ENCODE measurements around the gene ACOX2.

ACOX2 gene

DNA sequence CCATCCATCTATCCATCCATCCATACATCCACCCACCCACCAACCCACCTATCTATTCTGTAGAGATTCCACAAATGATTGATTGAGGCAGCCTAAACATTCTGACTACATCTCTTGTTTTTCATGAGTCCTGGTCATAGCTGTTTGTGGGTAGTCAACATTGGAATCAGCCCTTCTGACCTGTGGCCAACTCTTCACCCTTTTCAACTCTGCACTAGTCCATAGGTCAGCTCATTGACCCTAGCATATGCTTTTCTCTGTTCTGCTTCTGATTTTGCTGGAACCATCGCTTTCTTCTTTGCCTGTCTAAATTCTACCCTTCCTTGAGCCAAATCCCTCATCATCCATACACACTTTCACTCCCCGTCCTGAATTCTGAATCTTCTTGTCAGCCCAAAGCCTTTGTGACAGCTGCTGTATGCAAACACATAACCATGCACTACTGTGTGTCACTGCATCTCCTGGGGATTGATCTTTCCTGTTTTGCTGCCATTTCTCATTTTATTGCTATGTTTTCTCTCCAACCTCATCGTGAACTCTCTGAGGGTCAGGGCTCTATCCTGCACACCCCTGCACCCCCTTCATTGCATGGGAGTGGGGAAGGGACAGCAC, 61.9 kb downstream of the ACOX2 start:
- no peak for DNase-seq (ENCODE audit: low read depth in 1 of 2, low spot score in 1 of 2)

DNA sequence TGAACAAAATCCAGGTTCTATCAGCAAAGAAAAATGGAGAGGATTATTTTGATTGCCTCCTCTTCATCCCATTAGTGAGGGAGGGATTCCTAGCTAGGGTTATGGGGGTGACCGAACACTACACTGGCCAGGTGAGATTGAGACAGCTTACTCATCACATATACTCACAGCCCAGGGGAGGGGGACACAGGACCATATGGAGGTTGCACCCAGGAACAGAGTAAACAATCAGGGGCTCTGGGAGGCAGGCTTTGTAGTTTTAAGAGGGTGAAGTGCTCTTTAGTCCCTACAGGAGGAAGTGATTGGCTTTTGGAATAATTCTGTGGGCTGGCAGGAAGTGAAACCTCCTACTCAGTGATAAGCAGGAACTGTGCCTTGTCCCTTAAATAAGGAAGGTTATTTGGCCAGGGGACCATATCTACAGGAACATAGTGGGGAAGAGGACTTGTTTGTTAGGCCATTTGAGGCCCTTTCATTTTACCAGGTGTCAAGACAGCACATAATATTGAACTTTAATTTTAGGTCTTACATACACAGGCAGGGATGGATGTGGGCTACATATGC, 62.6 kb downstream of the ACOX2 start:
- DNase-seq (ENCODE audit: low read depth in 1 of 2, low spot score in 1 of 2): no peak

- DNase-seq (ENCODE audit: low read depth in 1 of 2, low spot score in 1 of 2): no peak
Observed at GRCh38 chr3:58473275-58473674, 63.7 kb downstream of the ACOX2 start.

- DNase-seq (ENCODE audit: low read depth in 1 of 2, low spot score in 1 of 2): no peak
Observed at GRCh38 chr3:58471025-58471887, 65.7 kb downstream of the ACOX2 start.

DNA sequence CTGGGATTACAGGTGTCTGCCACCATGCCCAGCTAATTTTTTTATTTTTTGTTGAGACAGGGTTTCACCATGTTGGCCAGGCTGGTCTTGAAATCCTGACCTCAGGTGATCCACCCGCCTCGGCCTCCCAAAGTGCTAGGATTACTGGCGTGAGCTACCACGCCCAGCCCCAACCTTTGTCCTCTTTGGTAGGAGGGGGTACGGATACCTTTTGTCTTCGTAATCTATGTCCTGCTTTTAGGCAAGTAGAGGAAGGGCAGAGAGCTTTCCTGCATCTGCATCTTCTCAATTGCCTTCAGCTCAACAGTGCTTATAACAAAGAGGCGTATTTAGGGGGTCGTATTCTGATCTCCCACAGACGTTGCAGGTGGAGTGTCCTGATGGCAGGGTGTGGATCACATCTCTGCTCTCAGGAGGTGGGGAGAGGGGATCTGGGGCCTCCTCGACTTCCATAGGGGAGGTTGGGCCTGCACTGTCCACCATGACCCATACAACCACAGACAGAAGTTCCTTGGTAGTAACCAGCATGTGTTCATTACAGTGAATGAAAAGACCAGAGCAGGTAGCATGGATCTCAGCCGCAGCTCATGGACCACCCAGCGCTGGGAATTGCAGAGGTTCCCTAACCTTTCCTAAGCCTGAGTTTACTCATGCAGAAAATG, 66.5 kb downstream of the ACOX2 start:
- no peak for DNase-seq (ENCODE audit: low read depth in 1 of 2, low spot score in 1 of 2)

DNA sequence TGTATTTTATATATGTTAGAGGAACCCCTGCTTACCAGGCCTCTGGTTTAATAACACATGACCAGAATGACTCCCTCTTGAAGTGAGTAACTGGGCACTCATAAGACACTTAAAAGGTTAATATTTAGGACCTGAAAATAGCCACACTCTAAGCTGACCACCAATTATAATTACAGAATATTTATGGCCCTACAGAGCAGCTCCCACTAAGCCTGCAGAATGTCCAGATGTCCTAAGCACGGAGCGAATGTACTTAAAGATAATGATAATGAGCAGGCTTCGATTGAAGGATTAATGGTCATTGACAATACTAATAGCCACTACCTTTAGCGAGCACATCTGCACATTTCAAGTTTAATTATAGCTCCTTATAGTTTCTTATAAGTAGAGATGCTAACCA, 67.9 kb downstream of the ACOX2 start:
- DNase-seq (ENCODE audit: low read depth in 1 of 2, low spot score in 1 of 2): no peak

DNA sequence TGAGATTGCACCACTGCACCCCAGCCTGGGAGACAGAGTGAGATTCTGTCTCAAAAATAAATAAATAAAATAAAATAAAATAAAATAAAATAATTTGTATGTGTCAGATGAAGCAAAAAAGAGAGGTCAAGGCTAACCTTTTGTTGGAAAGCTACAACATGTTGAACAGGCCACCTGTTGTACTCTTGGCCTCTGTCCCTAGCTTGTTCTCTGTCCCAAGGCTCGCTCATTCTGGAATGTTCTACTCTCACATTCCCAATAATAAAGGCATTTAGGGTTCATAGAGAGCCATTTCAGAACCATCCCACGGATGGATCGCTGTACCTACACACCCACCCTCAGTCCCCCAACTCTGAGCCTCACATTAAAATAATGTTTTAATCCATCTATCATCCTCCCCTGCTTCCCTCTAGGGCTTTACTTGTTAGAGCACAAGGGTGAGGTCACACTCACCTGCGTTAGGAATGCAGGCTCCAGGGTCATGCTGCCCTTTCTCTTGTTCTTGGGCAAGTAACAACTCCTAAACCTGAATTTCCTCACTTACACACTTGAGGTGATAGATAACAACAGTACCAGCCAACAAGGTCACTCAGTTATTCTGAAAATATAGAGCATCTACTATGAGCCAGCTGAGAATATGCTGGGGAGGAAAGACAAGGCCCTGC, 70.0 kb downstream of the ACOX2 start:
- no peak for DNase-seq (ENCODE audit: low read depth in 1 of 2, low spot score in 1 of 2)

DNA sequence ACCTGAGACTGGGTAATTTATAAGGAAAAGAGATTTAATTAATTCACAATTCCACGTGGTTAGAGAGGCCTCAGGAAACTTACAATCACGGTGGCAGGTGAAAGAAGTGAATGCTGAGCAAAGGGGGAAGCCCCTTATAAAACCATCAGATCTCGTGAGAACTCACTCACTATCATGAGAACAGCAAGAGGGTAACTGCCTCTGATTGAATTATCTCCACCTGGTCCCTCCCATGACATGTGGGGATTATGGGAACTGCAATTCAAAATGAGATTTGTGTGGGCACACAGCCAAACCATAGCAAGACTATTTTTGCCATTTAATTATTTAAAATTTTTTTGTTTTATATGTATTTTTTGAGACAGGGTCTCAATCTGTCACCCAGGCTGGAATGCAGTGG, 72.1 kb downstream of the ACOX2 start:
- DNase-seq (ENCODE audit: low read depth in 1 of 2, low spot score in 1 of 2): no peak

- no peak for DNase-seq (ENCODE audit: low read depth in 1 of 2, low spot score in 1 of 2)
Observed at GRCh38 chr3:58463942-58464271, 73.1 kb downstream of the ACOX2 start.

- DNase-seq (ENCODE audit: low read depth in 1 of 2, low spot score in 1 of 2): peak; percentile 51 to 53
Observed at GRCh38 chr3:58463181-58463941, 73.6 kb downstream of the ACOX2 start.

- no peak for DNase-seq (ENCODE audit: low read depth in 1 of 2, low spot score in 1 of 2)
Observed at GRCh38 chr3:58462829-58463180, 74.2 kb downstream of the ACOX2 start.

- no peak for DNase-seq (ENCODE audit: low read depth in 1 of 2, low spot score in 1 of 2)
Observed at GRCh38 chr3:58459160-58459559, 77.8 kb downstream of the ACOX2 start.

Data from stimulated activated CD4-positive, alpha-beta T cell treated with anti-CD3 and anti-CD28 coated beads, Interleukin-15, amount 100 ng/mL, for 1 hour (primary cell).